Ectodermal cell (in vitro differentiated cells): Measurements from ENCODE around the gene ZNF512B.

ENCODE experiments used
- H3K27ac ChIP-seq: 2 replicates; pipeline ENCODE4 v1.7.0; 2013; ENCODE audit warnings: mild to moderate bottlenecking, low read depth, low read length; ENCODE audit not compliant: insufficient read depth, poor library complexity, severe bottlenecking
- H3K27me3 ChIP-seq: 2 replicates; pipeline ENCODE4 v1.7.0; 2013; ENCODE audit warnings: mild to moderate bottlenecking, low read length; ENCODE audit not compliant: insufficient read depth, control insufficient read depth, poor library complexity, severe bottlenecking
- H3K36me3 ChIP-seq: one replicate; pipeline ENCODE4 v1.7.0; 2013; ENCODE audit warnings: low read length; ENCODE audit not compliant: control insufficient read depth, insufficient read depth
- H3K4me1 ChIP-seq: one replicate; pipeline ENCODE4 v1.7.0; 2013; ENCODE audit warnings: low read length; ENCODE audit not compliant: control insufficient read depth, insufficient read depth
- H3K4me3 ChIP-seq: 2 replicates; pipeline ENCODE4 v1.7.0; 2013; ENCODE audit warnings: low read depth, low read length, control low read depth; ENCODE audit not compliant: insufficient read depth
- H3K9me3 ChIP-seq: 2 replicates; pipeline ENCODE4 v1.7.0; 2013; ENCODE audit warnings: mild to moderate bottlenecking, low read length, moderate library complexity; ENCODE audit not compliant: control insufficient read depth
- WGBS, 2 experiments: methylation state at CpG; one replicate each; pipeline ENCODE4 v1.1.7; 2013; ENCODE audit warnings: missing lambda C conversion rate in 2 of 2; 5-methylcytosine and 5-hydroxymethylcytosine counted together

The ZNF512B gene

GRCh38 chr20:64003960-64004725 is 34.4 kb upstream of the ZNF512B start:
- Histone ChIP-seq H3K36me3 (peaks cover 53% of the 10 kb centered on the region), H3K9me3 (no peaks in the 10 kb centered on the region)

GRCh38 chr20:64001607-64002011 is 31.9 kb upstream of the ZNF512B start:
- WGBS, 2 experiments, result 96% methylated on average over 11 of the region's 11 CpGs
- Histone ChIP-seq H3K36me3 (peaks cover 45% of the 10 kb centered on the region), H3K9me3 (no peaks in the 10 kb centered on the region), H3K4me3 (no peak overlapping the region), H3K27ac (no peak overlapping the region), H3K27me3 (no peaks in the 10 kb centered on the region), H3K4me1 (no peaks in the 10 kb centered on the region)

More at GRCh38 chr20:64003960-64004725, 34.4 kb upstream of the ZNF512B start:
- 94 to 95% methylated on average over 7 of the region's 7 CpGs for WGBS, 2 experiments
- Histone ChIP-seq H3K4me3 (no peak overlapping the region), H3K27me3 (no peaks in the 10 kb centered on the region), H3K4me1 (no peaks in the 10 kb centered on the region), H3K27ac (no peak overlapping the region)

- WGBS, 2 experiments, result 96 to 97% methylated on average over 12 of the region's 12 CpGs
- Histone ChIP-seq H3K27ac (no peak overlapping the region), H3K4me3 (no peak overlapping the region), H3K9me3 (no peaks in the 10 kb centered on the region), H3K4me1 (no peaks in the 10 kb centered on the region), H3K36me3 (peaks cover 47% of the 10 kb centered on the region), H3K27me3 (no peaks in the 10 kb centered on the region)
Observed at GRCh38 chr20:64000906-64001305, 31.2 kb upstream of the ZNF512B start.

GRCh38 chr20:63982937-63983336 is 13.2 kb upstream of the ZNF512B start:
- no peak overlapping the region for H3K4me3 ChIP-seq
- peaks cover 19% of the 10 kb centered on the region for H3K27me3 ChIP-seq
- WGBS, 2 experiments, result 95 to 96% methylated on average over 14 of the region's 14 CpGs
- H3K27ac ChIP-seq, result no peak overlapping the region
- no peaks in the 10 kb centered on the region for H3K9me3 ChIP-seq
- H3K4me1 ChIP-seq, result peaks cover 9% of the 10 kb centered on the region
- peaks cover 11% of the 10 kb centered on the region for H3K36me3 ChIP-seq

DNA sequence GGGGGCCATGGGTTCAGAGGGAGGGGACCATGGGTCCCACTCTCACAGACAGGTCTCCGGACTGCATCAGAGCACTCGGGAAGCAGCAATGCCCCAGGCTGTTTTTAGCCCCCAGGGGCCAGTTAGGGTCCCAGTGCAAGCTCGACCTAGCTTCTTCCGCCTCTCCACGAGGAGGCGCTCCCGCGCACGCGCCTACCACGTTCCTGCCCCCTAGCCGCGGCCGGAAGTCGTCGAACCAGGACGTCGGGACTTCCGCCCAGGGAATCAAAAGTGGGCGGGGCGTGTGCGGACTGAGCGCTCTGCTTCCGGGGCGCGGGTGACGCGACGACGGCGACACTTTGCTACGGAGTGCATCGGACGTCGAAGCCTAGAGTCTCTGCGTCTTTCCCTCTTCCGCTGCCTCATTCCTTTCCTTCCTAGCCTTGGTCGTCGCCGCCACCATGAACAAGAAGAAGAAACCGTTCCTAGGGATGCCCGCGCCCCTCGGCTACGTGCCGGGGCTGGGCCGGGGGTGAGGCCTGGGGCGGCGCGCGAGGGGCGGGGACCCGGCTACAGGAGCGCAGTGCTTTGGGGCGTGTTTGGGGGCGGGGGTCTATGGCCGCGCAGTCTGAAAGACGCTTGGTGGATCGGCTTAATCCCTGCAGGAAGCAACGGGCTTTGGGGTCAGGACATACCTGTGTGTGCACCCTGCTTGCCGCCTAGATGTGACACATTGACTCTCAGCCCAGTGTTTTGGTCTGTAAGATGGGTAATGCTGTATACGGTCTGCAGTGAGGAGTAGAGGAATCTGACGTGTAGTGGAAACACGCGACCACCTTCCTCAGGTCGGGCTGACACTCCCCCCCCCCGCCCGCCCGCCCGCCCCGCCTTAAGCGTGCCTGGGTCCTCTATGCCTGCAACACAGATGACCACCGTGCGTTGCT is 11.3 kb upstream of the ZNF512B start, which contains the start of gene PRPF6:
TSS of gene PRPF6 (plus strand) at position 327 of the 923 bp plus-strand sequence. CDS start at position 441, 114 bp downstream.
- H3K9me3 ChIP-seq, result no peaks in the 10 kb centered on the region
- H3K4me3 ChIP-seq, result peak within 1 kb of the TSS; percentile 85
- peaks cover 11% of the 10 kb centered on the region for H3K36me3 ChIP-seq
- WGBS, 2 experiments, result 1% methylated on average over 75 of the region's 75 CpGs
- peaks cover 9% of the 10 kb centered on the region for H3K4me1 ChIP-seq
- peaks cover 19% of the 10 kb centered on the region for H3K27me3 ChIP-seq
- H3K27ac ChIP-seq, result peak within 1 kb of the TSS; percentile 89

GRCh38 chr20:63980317-63980805 is 10.6 kb upstream of the ZNF512B start:
- Histone ChIP-seq H3K27ac (no peak overlapping the region), H3K9me3 (no peaks in the 10 kb centered on the region), H3K4me1 (peaks cover 9% of the 10 kb centered on the region), H3K4me3 (peak overlapping the region; percentile 85), H3K27me3 (peaks cover 19% of the 10 kb centered on the region), H3K36me3 (peaks cover 8% of the 10 kb centered on the region)
- WGBS, 2 experiments, result 92 to 95% methylated on average over 15 of the region's 15 CpGs

DNA sequence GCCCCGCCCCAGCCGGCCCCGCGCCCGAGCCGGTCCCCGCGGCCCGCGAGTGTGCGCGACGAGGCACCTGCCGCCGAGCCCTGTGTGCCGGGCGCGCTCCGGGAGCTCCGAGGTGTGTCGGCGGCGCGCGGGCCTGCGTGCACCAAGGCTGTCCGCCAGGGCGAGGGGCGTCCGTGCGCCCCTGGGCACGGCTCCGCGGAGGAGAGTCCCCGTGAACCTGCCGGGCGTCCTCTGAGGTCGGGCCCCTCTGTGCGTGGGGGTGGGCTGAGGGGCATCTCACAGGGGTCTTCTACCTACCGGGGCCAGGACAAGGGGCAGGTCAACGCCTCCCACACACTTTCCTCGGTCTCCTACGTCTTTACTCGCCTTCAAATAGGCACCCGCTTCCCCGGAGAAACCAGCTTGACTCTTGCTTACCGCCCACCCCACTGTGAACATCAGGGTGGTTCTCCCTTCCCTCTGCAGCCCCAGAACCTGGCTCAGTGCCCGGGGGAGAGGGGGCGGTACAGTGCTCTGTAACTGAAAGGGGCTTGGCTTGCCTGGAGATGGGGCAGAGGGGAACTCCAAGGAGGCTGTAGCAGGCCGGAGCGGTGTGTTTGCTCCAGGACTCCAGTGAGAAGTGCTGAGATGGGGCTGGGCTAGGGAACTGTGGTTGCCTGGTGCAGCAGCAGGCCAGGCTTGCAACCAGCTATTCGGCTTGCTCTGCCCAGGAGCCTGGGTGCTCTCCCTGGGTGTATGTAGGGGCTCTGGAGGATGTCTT is 10.0 kb upstream of the ZNF512B start, which contains the start of gene SAMD10:
TSS of gene SAMD10 (minus strand) at position 86 of the 760 bp plus-strand sequence. CDS start 175 bp downstream, outside the sequence.
- Histone ChIP-seq H3K27ac (no peak within 1 kb of the TSS), H3K4me3 (peak within 1 kb of the TSS; percentile 75), H3K4me1 (peaks cover 9% of the 10 kb centered on the region), H3K9me3 (no peaks in the 10 kb centered on the region), H3K27me3 (peaks cover 19% of the 10 kb centered on the region), H3K36me3 (peaks cover 2% of the 10 kb centered on the region)
- WGBS, 2 experiments, result 5% methylated on average over 52 of the region's 52 CpGs

GRCh38 chr20:63979229-63979556 is 9.5 kb upstream of the ZNF512B start:
- Histone ChIP-seq H3K27me3 (peaks cover 19% of the 10 kb centered on the region), H3K27ac (no peak overlapping the region), H3K4me1 (peaks cover 9% of the 10 kb centered on the region), H3K36me3 (no peaks in the 10 kb centered on the region), H3K4me3 (peak overlapping the region; percentile 75), H3K9me3 (no peaks in the 10 kb centered on the region)
- 0% methylated on average over 47 of the region's 47 CpGs for WGBS, 2 experiments

- H3K27ac ChIP-seq, result no peak overlapping the region
- H3K27me3 ChIP-seq, result peaks cover 19% of the 10 kb centered on the region
- WGBS, 2 experiments, result 11 to 12% methylated on average over 52 of the region's 52 CpGs
- no peaks in the 10 kb centered on the region for H3K36me3 ChIP-seq
- H3K4me3 ChIP-seq, result peak overlapping the region; percentile 75
- peaks cover 9% of the 10 kb centered on the region for H3K4me1 ChIP-seq
- H3K9me3 ChIP-seq, result no peaks in the 10 kb centered on the region
Observed at GRCh38 chr20:63978319-63979228, 8.8 kb upstream of the ZNF512B start.
